Mucosa of descending colon (tissue), 3 donors: ENCODE results near the gene CHRND. TPM values are rescaled to one million over a fixed set of nuclear protein-coding genes. Genes with fewer than 3 reads are reported as not detected.
"Not testable (repeated sequence)": the region's sequence is repeated elsewhere in the genome, so short reads cannot be mapped to it uniquely, and the experiment has no call there.

Experiments
- ATAC-seq: fragments of 200-7000 bp; cut with Tn5 transposase; one replicate; pipeline ENCODE4 v1.9.1; 2020; ENCODE audit warnings: mild to moderate bottlenecking, moderate library complexity
- DNase-seq, 3 donors: peaks; one replicate each; pipeline ENCODE4 v3.0.0-alpha.2; 2020
- H3K36me3 ChIP-seq: fragments of 200-600 bp; one replicate; pipeline ENCODE4 v1.8.0; 2021; ENCODE audit warnings: low read depth, mild to moderate bottlenecking
- H3K4me1 ChIP-seq: fragments of 200-600 bp; one replicate; pipeline ENCODE4 v1.8.0; 2021; ENCODE audit warnings: low read depth, mild to moderate bottlenecking
- H3K4me3 ChIP-seq: fragments of 200-600 bp; one replicate; pipeline ENCODE4 v1.8.0; 2021; ENCODE audit warnings: mild to moderate bottlenecking
- H3K9me3 ChIP-seq: fragments of 200-600 bp; one replicate; pipeline ENCODE4 v1.8.0; 2021; ENCODE audit warnings: mild to moderate bottlenecking
- CTCF ChIP-seq: fragments of 200-600 bp; IDR thresholded peaks from one replicate; pipeline ENCODE4 v1.8.0; 2022; ENCODE audit warnings: antibody characterized with exemption, mild to moderate bottlenecking
- intact Hi-C, 2 donors: fragments of 100-400 bp; cut with DNase I in 1 of 2; cut with micrococcal nuclease in 1 of 2; formaldehyde crosslinking; loops; one replicate each; pipeline versions ENCODE4 v1.11.0 to v1.11.1; 2022; cut with DNase I, micrococcal nuclease
- total RNA-seq, 3 donors: library from RNA; stranded (reverse); fragmentation: NEBNext Ultra II Directional in 2 of 3; extraction: Animal tissue kit (Norgen Biotek cat#: 25700) in 2 of 3; gene quantifications; one replicate each; pipeline versions ENCODE4 v1.2.1 to v1.2.4, GENCODE V29; 2021 to 2023
- donor health status: DM: no; HTN: no; CAD: no; lungs with moderate emphysema.
- donor health status: DM: no; HTN: no; CAD: no.
- donor health status: DM: no; HTN: yes; CAD: no.

Gene CHRND
- total RNA-seq, 3 donors from 2014 or later: not detected

GRCh38 chr2:232529806-232530547 lies 4.0 kb downstream of the CHRND start:
- Histone ChIP-seq H3K4me3 (no peak overlapping the region), H3K4me1 (no peaks in the 10 kb centered on the region), H3K9me3 (no peaks in the 10 kb centered on the region), H3K36me3 (no peaks in the 10 kb centered on the region)
- ATAC-seq (no peak), DNase-seq (peak in 2 of 3 donors; percentile 10 to 37)
- no peak for TF ChIP-seq CTCF
- intact Hi-C loops: no loop called here

DNA sequence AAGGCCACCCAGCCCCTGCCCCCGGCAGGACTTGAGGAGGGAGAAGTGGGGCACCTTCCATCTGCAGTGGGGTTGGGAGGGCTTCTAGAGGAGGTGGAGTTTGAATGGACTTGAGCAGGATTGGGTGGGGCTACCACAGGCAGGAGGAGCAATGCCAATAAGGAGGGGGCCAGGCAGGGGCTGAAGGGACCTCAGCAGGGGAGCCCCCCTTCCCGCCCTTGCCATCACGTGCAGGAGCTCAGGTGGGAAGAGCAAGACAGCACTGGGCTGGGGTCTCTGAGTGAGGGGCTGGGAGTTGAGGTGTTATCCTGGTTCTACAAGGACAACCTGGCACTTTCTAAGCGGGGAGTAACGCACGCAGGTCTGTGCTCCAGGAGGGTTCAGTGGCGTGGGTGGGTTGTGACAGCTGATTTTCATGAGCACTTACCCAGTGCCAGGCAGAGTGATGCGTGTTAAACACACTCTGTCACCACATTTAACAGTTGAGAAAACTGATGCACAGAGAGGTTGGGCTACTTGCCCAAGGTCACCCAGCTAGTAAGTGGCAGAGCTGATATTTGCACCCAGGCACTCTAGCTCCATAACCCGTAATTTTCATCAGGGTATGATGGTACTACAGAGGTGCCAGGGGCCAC lies 4.8 kb downstream of the CHRND start:
- Histone ChIP-seq H3K9me3 (no peaks in the 10 kb centered on the region), H3K36me3 (no peaks in the 10 kb centered on the region), H3K4me3 (no peak overlapping the region), H3K4me1 (no peaks in the 10 kb centered on the region)
- intact Hi-C loops: no loop called here
- DNase-seq: peak in 2 of 3 donors; percentile 11 to 21
- TF ChIP-seq CTCF: no peak
- no peak for ATAC-seq

DNA sequence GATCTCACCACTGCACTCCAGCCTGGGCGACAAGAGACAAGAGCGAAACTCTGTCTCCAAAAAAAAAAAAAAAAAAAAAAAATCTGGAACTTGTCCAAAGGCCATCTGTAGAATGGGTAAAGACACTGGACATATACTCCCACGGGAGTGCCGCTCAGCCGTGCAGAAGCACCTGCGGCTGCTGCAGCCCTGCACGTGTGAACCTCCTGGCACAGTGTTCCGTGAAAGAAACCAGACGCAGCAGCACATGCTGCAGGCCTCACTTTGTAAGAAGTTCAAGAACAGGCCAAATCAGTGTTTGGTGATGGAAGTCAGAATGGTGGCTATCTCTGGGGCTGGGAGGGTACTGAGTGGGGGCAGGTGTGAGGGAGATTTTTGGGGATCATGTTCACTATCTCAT lies 6.5 kb downstream of the CHRND start:
- no peak for TF ChIP-seq CTCF
- Histone ChIP-seq H3K9me3 (no peaks in the 10 kb centered on the region), H3K36me3 (no peaks in the 10 kb centered on the region), H3K4me3 (no peak overlapping the region), H3K4me1 (no peaks in the 10 kb centered on the region)
- intact Hi-C loops: no loop called here
- DNase-seq: peak in 1 of 3 donors; percentile 11
- no peak for ATAC-seq

DNA sequence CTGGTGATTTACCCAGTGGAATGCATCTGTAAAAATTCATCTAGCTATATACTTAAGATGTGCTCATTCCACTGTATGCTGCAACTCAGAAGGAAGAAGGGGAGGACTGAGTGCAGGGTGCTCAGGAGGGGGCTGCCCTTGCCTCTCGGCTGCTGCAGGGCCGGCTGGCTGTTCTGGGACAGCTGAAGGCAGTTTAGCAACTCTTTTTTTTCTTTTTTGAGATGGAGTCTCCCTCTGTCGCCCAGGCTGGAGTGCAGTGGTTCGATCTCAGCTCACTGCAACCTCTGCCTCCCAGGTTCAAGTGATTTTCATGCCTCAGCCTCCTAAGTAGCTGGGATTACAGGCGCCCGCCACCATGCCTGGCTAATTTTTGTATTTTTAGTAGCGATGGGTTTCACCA lies 6.9 kb downstream of the CHRND start:
- DNase-seq, H3K9me3 ChIP-seq, H3K36me3 ChIP-seq, intact Hi-C loops, H3K4me3 ChIP-seq, ATAC-seq, H3K4me1 ChIP-seq: not testable (repeated sequence)

GRCh38 chr2:232533944-232534710 lies 8.2 kb downstream of the CHRND start:
- DNase-seq: no peak
- H3K4me3 ChIP-seq: no peak overlapping the region
- no peaks in the 10 kb centered on the region for H3K4me1 ChIP-seq
- H3K9me3 ChIP-seq: no peaks in the 10 kb centered on the region
- no peak for ATAC-seq
- no peak for TF ChIP-seq CTCF
- no peaks in the 10 kb centered on the region for H3K36me3 ChIP-seq
- intact Hi-C loops: no loop called here
